DOHH2 (cell line): ENCODE results near the gene GARNL3.

Experiments used
- H3F3A ChIP-seq: fragments of 200-600 bp; sonication (generic), shearing (Covaris generic); 2 replicates; pipeline ENCODE4 v1.6.0; 2016; ENCODE audit warnings: antibody characterized with exemption, mild to moderate bottlenecking; ENCODE audit not compliant: control insufficient read depth, insufficient read depth
- H3K27ac ChIP-seq: fragments of 200-600 bp; sonication (generic); 2 replicates; pipeline ENCODE4 v1.5.1; 2014; ENCODE audit warnings: low read depth, mild to moderate bottlenecking, low read length, moderate library complexity
- H3K27me3 ChIP-seq: fragments of 200-600 bp; sonication (generic); 2 replicates; pipeline ENCODE4 v1.6.1; 2014; ENCODE audit warnings: mild to moderate bottlenecking, low read length, mixed read lengths; ENCODE audit not compliant: control insufficient read depth
- H3K36me3 ChIP-seq: fragments of 200-600 bp; sonication (generic); 2 replicates; pipeline ENCODE4 v1.6.1; 2014; ENCODE audit warnings: mild to moderate bottlenecking, low read length, moderate library complexity, mixed read lengths; ENCODE audit not compliant: control insufficient read depth
- H3K4me1 ChIP-seq: fragments of 200-600 bp; sonication (generic); 2 replicates; pipeline ENCODE4 v1.6.1; 2014; ENCODE audit warnings: mild to moderate bottlenecking, low read length, mixed read lengths; ENCODE audit not compliant: control insufficient read depth
- H3K4me2 ChIP-seq: fragments of 200-600 bp; sonication (generic); 2 replicates; pipeline ENCODE4 v1.6.0; 2014; ENCODE audit warnings: mild to moderate bottlenecking, low read length, moderate library complexity
- H3K4me3 ChIP-seq: fragments of 200-600 bp; sonication (generic); 2 replicates; pipeline ENCODE4 v1.5.1; 2014; ENCODE audit warnings: mild to moderate bottlenecking, low read length, mixed read lengths
- H3K79me2 ChIP-seq: fragments of 200-600 bp; sonication (generic); 2 replicates; pipeline ENCODE4 v1.6.1; 2014; ENCODE audit warnings: mild to moderate bottlenecking, low read length, mixed read lengths; ENCODE audit not compliant: control insufficient read depth
- H3K9me2 ChIP-seq: fragments of 200-600 bp; sonication (generic); replicated peaks from 2 replicates; pipeline ENCODE4 v1.6.1; 2014; ENCODE audit warnings: mild to moderate bottlenecking, low read length, mixed read lengths; ENCODE audit not compliant: control insufficient read depth
- H3K9me3 ChIP-seq: fragments of 200-600 bp; sonication (generic); 2 replicates; pipeline ENCODE4 v1.6.1; 2014; ENCODE audit warnings: antibody characterized with exemption, low read length, mixed read lengths; ENCODE audit not compliant: control insufficient read depth, insufficient read depth
- H4K20me1 ChIP-seq: fragments of 200-600 bp; sonication (generic); 2 replicates; pipeline ENCODE4 v1.6.0; 2014; ENCODE audit warnings: low read depth, mild to moderate bottlenecking, antibody characterized with exemption, low read length, moderate library complexity; ENCODE audit not compliant: control insufficient read depth, insufficient read depth
- CTCF ChIP-seq: fragments of 200-600 bp; sonication (generic); IDR thresholded peaks from one replicate; pipeline ENCODE4 v1.5.1; 2014; ENCODE audit warnings: antibody characterized with exemption, mild to moderate bottlenecking, low read depth, low read length; ENCODE audit not compliant: poor library complexity, severe bottlenecking
- EZH2phosphoT487 ChIP-seq: fragments of 200-600 bp; sonication (generic); IDR thresholded peaks from 2 replicates; pipeline ENCODE4 v1.6.1; 2017; ENCODE audit warnings: borderline replicate concordance, mild to moderate bottlenecking, antibody characterized with exemption, low read length, moderate library complexity, mixed read lengths

The GARNL3 gene

GRCh38 chr9:127336506-127337352 lies 72.2 kb downstream of the GARNL3 start:
- no peaks in the 10 kb centered on the region for H4K20me1 ChIP-seq
- H3K9me2 ChIP-seq, result no peaks in the 10 kb centered on the region
- no peaks in the 10 kb centered on the region for H3K4me1 ChIP-seq
- no peaks in the 10 kb centered on the region for H3K36me3 ChIP-seq
- H3K79me2 ChIP-seq, result no peaks in the 10 kb centered on the region
- H3K27me3 ChIP-seq, result no peaks in the 10 kb centered on the region; the same call in 1 of the 2 replicates
- no peaks in the 10 kb centered on the region for H3F3A ChIP-seq
- no peak overlapping the region for H3K4me2 ChIP-seq
- TF ChIP-seq EZH2phosphoT487 (no peak), CTCF (no peak)
- no peaks in the 10 kb centered on the region for H3K9me3 ChIP-seq
- H3K4me3 ChIP-seq, result no peak overlapping the region
- no peak overlapping the region for H3K27ac ChIP-seq

DNA sequence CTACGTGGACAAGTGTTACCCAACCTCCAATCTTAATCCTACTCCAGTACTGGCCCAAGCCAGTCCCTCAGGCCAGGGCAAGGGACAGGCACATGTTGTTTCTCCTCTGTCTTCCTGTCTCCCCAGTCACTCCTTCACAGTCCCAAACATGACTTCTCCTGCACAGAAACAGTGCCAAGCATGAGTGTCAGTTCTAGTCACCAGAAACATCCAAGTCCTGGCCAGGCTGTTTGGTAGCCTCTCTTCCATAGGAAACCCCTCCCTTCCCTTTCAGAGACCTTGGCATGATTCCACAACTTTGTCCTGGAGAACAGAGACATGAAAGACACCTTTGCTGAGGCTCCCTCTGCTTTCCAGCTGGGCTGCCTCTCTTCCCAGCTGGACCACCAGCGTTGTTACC lies 76.1 kb downstream of the GARNL3 start:
- Histone ChIP-seq H3K27ac (no peak overlapping the region), H3K9me3 (no peaks in the 10 kb centered on the region), H3K4me2 (no peak overlapping the region), H3K27me3 (no peaks in the 10 kb centered on the region; the same call in 1 of the 2 replicates), H3F3A (no peaks in the 10 kb centered on the region), H3K9me2 (no peaks in the 10 kb centered on the region), H4K20me1 (no peaks in the 10 kb centered on the region), H3K4me1 (no peaks in the 10 kb centered on the region), H3K4me3 (no peak overlapping the region), H3K79me2 (no peaks in the 10 kb centered on the region), H3K36me3 (no peaks in the 10 kb centered on the region)
- TF ChIP-seq CTCF, result no peak

GRCh38 chr9:127341152-127341551 lies 76.6 kb downstream of the GARNL3 start:
- Histone ChIP-seq H3K36me3 (no peaks in the 10 kb centered on the region), H3K9me2 (no peaks in the 10 kb centered on the region), H3K27me3 (no peaks in the 10 kb centered on the region; the same call in 1 of the 2 replicates), H3K79me2 (no peaks in the 10 kb centered on the region), H3K9me3 (no peaks in the 10 kb centered on the region), H3K4me3 (no peak overlapping the region), H3K4me2 (no peak overlapping the region), H3F3A (no peaks in the 10 kb centered on the region), H3K4me1 (no peaks in the 10 kb centered on the region), H3K27ac (no peak overlapping the region), H4K20me1 (no peaks in the 10 kb centered on the region)
- TF ChIP-seq EZH2phosphoT487 (no peak), CTCF (no peak)
